Frontal cortex (tissue), 4 donors: ENCODE data around the gene TMEM217. TPM values are rescaled to one million over a fixed set of nuclear protein-coding genes. Genes with fewer than 3 reads are reported as not detected.
"Not testable (repeated sequence)": the region's sequence is repeated elsewhere in the genome, so short reads cannot be mapped to it uniquely, and the experiment has no call there.

Experiments used
- DNase-seq, 2 donors: peaks; one replicate each; pipeline ENCODE4 v3.0.0; 2012; ENCODE audit warnings: low spot score in 2 of 2
- FAIRE-seq: peaks from 2 replicates; lab custom pipeline; 2012; peaks lifted over from hg19 to GRCh38; lab: Jason Lieb, UNC
- total RNA-seq: library from RNA; depleted of rRNA; stranded (reverse); fragments of >200 nt; gene quantifications from one replicate; pipeline ENCODE4 v1.2.3, GENCODE V29; 2014
- donor health status: control.
- donor health status: control.
- donor health status: control.

Gene TMEM217
- total RNA-seq, 1 donor from 2014 or later: 1.2 TPM

DNA sequence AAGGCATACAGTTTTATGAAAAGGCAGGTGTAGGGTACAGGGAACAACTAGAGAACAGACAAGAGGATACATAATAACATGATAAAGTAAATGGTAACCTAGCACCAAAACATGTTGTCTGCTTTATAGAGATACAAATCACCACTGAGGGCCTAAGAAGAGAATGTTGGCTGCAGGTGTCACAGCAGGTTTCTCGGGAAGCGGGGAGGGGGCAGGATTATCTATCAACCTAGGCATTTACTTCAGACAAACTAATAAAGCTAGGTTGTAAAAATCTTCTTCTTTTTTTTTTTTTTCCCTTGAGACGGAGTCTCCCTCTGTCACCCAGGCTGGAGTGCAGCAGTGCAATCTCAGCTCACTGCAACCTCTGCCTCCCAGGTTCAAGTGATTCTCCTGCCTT lies 65.3 kb downstream of the TMEM217 start:
- DNase-seq: no peak
- no peak for FAIRE-seq

DNA sequence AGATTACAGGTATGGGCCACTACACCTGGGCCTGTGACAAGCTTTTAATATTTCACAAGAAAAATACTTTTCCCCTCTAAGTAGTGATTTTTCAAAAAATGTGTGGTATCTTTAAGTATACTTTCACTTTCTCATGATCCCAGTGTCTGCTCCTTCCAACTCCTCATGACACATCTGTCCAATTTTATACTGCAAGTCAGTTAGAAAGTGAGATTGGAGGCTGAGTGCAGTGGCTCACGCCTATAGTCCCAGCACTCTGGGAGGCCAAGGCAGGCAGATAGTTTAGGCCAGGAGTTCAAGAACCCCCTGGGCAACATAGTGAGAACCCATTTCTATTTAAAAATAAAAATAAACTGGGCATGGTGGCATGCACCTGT lies 67.8 kb downstream of the TMEM217 start:
- FAIRE-seq (no peak), DNase-seq (no peak)

DNA sequence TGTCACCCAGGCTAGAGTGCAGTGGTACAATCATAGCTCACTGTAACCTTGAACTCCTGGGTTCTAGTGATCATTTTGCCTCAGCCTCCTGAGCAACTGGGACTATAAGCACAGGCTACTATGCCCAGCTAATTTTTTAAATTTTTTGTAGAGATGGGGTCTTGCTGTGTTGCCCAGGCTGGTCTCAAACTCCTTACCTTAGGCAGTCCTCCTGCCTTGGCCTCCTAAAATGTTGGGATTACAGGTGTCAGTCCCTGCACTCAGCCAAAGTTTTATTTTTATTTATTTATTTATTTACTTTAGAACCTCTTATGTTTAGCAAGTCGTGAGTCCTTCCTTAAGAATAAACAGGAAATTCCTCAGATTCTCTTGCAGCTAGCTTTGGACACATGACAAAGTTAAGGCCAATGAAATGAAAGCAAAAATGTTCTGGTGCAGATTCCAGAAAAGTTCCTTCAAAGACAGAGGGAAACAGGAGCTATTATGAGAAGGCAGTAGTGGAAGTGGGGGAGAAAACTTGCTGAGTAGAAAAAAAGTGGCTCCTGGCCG lies 68.9 kb downstream of the TMEM217 start:
- no peak for DNase-seq
- no peak for FAIRE-seq

DNA sequence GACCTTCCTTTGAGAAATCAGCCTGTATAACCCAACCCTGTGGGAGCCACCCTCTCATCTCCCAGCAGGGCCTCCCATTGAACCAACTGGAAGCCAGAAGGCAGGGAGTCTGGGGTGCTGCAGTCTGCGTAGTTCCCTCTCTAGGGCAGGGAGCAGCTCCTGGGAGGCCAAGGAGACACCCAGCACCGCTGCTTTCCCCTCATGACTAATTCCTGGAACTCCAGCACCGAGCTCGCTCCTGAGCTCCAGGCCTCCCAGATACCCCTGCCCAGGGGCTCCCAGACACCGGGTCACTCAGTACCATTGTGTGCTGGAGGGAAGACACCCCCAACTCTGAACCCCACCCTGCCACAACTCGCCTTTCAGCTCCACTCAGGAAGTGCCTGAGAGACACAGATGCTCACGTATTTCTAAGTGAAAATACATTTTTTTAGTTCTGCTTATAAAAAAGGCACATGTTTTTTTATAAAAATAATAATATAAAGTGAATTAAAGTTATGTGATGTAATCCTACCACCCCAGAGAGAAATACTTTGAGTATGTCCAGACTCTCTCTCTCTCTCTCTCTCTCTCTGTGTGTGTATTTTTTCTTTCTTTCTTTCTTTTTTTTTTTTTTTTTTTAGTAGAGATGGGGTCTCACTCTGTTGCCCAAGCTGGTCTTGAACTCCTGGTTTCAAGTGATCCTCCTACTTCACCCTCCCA lies 70.5 kb downstream of the TMEM217 start:
- DNase-seq: no peak
- FAIRE-seq: no peak

DNA sequence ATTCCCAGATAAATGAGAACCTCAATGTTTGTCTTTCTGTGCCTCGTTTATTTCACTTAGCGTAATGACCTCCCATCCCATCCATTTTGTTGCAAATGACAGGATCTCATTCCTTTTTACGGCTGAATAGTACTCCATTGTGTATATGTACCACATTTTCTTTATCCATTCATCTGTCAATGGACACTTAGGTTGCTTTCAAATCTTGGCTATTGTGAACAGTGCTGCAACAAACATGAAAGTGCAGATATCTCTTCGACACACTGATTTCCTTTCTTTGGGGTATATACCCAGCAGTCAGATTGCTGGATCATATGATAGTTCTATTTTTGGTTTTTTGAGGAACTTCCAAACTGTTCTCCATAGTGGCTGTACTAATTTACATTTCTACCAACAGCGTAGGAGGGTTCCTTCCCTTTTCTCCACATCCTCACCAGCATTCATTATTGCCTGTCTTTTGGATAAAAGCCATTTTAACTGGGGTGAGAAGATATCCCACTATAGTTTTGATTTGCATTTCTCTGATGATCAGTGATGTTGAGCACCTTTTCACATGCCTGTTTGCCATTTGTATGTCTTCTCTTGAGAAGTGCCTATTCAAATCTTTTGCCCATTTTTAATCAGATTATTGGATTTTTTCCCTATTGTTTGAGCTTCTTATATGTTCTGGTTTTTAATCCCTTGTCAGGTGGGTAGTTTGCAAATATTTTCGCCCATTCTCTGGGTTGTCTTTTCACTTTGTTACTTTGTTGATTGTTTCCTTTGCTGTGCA lies 71.8 kb downstream of the TMEM217 start:
- DNase-seq, FAIRE-seq: not testable (repeated sequence)

DNA sequence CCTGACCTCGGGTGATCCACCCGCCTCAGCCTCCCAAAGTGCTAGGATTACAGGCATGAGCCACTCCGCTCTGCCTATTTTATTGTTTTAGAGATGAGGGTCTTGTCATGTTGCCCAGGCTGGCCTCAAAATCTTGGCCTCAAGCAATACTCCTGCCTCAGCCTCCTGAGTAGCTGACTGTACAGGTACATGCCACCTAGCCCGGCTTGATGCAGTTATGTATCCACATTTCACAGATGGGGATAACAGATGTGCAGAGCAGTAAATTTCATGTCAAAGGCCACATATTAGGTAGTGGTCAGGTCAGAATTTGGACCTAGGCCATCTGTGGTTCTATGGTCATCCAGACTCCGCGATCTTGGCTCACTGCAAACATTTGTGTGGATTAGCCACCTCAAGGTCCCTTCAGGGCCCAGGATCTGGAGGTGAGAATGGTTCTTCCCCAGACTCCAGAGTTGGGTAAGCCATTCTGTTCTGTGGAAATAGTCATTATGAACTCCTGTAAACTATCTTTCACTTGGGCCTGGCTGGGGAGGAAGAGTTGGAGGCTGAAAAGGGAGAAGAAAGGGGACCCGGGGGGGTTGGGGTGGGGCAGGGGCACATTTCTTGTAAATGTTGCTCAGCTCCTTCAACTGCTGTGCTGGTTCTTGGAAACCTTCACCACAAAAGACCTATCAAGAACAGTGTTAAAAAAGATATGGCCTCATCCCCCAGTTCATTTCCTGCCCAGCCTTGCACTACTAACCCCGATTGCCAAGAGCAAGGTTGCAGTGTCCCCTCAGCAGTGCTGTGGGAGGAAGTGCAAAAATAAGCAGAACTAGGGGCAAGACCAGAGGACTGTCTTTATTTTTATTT lies 75.0 kb downstream of the TMEM217 start:
- DNase-seq: no peak
- no peak for FAIRE-seq

DNA sequence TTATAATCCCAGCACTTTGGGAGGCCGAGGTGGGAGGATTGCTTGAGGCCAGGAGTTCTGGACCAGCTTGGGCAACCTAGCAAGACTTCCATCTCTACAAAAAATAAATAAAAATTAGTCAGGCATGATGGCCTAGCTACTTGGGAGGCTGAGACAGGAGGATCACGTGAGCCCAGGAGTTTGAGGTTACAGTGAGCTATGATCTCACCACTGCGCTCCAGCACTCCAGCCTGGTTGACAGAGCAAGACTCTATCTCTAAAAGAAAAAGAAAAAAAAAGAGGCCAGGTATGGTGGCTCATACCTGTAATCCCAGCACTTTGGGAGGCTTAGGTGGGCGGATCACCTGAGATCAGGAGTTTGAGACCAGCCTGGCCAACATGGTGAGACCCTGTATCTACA lies 77.3 kb downstream of the TMEM217 start:
- not testable (repeated sequence) for FAIRE-seq, DNase-seq

DNA sequence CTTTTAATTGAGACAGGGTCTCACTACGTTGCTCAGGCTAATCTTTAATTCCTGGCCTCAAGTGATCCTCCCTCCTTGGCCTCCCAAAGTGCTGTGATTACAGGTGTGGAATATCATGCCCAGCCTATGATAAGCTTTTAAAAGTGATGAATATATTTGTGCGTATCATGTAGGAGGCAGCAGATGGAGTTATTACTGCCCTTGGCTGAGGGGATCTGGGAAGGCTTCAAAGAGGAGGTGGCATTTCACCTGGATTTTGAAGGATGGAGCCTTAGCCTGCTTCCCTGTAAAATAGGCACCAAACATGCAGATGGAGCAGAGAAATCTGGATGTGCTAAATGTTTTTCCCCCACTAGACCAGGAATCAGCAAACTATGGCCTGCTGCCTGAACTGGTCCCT lies 77.9 kb downstream of the TMEM217 start:
- DNase-seq (no peak), FAIRE-seq (no peak)

DNA sequence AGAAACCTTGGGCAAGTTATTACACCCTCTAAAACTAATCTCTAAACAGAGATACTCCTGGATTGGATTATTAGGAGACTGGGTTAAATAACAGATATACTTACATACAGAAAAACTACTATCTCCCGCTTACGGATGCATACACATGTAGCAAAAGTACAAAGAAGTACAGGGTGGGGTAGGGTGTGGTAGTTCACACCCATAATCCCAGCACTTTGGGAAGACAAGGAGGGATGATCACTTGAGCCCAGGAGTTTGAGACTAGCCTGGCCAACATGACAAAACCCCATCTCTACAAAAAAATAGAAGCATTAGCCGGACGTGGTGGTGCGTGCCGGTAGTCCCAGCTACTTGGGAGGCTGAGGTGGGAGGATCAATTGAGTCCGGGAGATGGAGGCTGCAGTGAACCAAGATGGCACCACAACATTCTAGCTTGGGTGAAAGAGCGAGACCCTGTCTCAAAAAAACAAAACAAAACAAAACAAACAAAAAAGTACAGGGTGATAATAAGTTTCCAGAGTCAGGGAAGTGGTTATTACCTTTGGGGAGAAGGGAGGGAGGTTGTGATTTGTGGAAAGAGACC lies 79.9 kb downstream of the TMEM217 start:
- DNase-seq: no peak

DNA sequence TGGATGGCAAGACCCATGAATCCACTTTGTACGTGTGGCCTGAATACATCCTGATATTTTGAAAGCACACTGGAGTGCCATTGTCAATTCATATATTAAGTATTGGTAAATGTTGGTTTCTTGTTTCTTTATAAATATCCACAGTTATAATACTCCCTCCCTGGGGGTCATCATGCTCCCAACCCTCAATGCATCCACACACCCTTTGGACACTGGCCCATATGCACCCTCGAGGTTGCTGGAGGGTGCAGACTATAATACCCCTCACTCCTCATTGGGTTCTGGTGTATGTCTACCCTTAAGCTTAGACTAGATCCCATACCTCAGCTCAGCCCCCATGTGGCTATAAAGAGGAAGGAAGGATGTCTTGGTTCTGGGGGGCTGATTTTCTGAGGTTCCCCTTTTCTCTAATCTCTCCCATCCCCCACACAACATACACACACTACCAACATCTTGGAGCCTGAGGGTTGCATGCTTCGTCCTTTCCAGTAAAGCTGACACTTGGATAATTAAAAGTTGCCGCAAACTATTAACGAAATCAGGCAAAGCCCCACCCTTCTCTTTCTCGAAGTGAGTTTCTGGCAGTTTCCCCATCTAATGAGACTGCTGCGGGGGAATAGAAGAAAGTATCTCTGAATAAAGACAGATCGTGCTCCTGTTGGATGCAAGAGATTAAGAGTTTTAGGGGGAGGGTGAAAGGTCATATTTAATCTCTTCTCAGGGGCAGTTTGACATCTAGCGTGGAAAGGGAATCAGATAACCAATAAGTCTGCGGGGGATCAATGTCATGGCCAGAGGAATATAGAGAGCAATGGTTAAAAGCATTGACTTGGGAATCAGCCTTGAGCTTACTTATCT lies 80.6 kb downstream of the TMEM217 start:
- FAIRE-seq (no peak), DNase-seq (no peak)

More for the DNA sequence above, 79.9 kb downstream of the TMEM217 start:
- FAIRE-seq: no peak

DNA sequence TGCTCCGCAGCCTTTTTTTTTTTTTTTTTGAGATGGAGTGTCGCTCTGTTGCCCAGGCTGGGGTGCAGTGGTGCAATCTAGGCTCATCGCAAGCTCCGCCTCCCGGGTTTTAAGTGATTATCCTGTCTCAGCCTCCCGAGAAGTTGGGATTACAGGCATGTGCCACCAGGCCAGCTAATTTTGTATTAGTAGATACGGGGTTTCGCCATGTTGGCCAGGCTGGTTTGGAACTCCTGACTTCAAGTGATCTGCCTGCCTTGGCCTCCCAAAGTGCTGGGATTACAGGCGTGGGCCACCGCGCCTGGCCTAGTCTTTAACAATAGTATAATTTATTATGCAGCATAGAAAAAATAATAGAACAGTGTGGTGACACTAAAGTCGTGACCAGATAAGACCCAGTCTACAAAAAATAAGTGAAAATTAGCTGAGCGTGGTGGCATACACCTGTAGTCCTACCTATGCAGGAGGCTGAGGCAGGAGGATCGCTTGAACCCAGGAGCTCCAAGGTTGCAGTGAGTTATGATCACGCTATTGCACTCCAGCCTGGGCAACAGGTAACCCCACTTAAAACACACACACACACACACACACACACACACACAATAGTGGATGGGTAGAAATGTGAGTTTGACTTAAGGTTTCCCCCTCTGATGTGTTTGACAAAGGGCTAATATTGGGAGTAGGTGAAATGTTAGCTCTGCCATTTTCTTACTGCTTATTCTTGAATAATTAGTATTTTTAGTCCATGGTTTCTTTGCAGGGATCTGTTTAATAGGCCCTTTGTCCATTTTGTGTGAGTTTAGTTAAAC lies 81.5 kb downstream of the TMEM217 start:
- DNase-seq: no peak
- no peak for FAIRE-seq

DNA sequence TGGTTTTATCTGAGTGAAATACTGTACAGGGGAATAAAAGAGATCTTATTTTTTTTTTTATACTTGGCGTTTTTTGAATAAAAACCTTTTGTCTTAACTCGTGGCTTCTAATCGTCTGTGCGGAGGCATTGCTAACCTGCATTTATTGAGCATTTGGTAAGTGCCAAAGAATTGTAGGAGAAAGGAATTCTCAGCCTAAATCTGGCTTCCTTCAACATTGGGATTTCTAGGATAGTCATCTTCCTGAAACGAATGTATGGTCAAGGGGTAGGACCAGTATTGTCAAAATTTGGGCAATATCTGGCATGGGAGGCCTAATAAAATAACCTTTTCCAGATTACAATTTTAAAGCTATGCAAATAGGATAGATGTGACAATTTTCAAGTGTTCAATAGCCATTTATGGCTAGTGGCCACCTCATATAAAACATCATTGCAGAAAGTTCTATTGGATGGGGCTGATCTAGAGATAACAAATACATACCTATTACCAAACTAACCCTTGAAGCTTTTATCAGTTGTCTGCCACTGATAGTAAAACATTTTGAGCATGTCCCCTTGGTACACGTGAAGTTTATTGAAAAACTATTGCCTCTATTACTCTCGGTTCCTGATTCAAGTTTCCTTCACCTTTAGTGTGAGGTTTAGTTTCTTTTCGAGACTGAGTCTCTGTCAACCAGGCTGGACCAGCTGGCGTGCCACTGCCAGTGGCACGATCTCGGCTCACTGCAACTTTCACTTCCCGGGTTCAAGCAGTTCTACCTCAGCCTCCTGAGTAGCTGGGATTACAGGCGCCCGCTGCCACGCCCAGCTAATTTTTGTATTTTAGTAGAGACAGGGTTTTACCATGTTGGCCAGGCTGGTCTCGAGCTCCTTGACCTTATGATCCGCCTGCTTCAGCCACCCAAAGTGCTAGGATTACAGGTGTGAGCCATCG lies 82.3 kb downstream of the TMEM217 start:
- no peak for FAIRE-seq

DNA sequence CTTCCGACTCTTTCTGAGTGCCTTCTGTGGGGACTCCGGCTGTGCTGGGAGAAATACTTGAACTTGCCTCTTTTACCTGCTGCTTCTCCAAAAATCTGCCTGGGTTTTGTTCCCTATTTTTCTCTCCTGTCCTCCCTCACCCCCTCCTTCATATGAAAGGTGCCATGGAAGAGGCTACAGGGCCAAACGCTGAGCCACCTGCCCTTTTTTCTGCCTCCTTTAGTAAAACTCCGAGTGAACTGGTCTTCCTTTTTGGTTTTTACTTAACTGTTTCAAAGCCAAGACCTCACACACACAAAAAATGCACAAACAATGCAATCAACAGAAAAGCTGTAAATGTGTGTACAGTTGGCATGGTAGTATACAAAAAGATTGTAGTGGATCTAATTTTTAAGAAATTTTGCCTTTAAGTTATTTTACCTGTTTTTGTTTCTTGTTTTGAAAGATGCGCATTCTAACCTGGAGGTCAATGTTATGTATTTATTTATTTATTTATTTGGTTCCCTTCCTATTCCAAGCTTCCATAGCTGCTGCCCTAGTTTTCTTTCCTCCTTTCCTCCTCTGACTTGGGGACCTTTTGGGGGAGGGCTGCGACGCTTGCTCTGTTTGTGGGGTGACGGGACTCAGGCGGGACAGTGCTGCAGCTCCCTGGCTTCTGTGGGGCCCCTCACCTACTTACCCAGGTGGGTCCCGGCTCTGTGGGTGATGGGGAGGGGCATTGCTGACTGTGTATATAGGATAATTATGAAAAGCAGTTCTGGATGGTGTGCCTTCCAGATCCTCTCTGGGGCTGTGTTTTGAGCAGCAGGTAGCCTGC lies 83.2 kb downstream of the TMEM217 start:
- no peak for FAIRE-seq
- no peak for DNase-seq

More for the DNA sequence above, 82.3 kb downstream of the TMEM217 start:
- DNase-seq: no peak

DNA sequence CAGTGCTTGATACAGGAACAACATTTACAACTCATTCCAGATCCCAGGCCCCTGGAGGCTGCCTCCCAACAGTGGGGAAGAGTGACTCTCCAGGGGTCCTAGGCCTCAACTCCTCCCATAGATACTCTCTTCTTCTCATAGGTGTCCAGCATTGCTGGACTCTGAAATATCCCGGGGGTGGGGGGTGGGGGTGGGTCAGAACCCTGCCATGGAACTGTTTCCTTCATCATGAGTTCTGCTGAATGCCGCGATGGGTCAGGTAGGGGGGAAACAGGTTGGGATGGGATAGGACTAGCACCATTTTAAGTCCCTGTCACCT lies 83.8 kb downstream of the TMEM217 start:
- DNase-seq (no peak), FAIRE-seq (no peak)

DNA sequence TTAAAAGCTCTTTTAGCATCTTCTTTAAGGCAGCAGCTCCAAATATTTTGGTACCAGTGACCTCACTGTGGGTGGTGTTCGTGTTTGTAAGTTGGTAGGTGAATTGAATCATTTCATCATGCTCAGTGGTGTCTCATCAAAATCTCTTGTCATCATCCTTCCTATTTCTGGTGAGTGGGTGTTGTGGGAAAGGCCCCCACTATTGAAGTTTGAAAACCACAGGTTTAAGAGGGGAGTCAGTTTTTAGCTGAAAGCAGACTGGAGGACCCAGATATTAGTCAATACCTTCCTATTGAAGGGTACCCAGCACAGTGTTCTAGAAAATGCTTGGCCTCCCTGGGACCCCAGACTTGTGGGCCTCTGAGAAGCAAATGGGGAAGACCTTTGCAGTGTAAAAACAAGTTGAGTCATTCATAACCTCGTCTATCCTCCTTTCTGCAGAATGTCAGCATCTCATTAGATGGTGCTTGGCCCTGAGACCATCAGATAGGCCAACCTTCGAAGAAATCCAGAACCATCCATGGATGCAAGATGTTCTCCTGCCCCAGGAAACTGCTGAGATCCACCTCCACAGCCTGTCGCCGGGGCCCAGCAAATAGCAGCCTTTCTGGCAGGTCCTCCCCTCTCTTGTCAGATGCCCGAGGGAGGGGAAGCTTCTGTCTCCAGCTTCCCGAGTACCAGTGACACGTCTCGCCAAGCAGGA lies 84.3 kb downstream of the TMEM217 start:
- DNase-seq: no peak

More for the DNA sequence above, 84.3 kb downstream of the TMEM217 start:
- no peak for FAIRE-seq
